Colonic mucosa (tissue), 4 donors: Measurements from ENCODE around the gene KIAA1614. TPM values are rescaled to one million over a fixed set of nuclear protein-coding genes. Genes with fewer than 3 reads are reported as not detected.

Source experiments
- DNase-seq: peaks from one replicate; pipeline ENCODE4 v3.0.0-alpha.2; 2020
- H3K27ac ChIP-seq: fragments of 200-600 bp; one replicate; pipeline ENCODE4 v1.8.0; 2021
- H3K27me3 ChIP-seq: fragments of 200-600 bp; one replicate; pipeline ENCODE4 v1.8.0; 2021
- H3K36me3 ChIP-seq: fragments of 200-600 bp; one replicate; pipeline ENCODE4 v1.8.0; 2021
- H3K4me1 ChIP-seq: fragments of 200-600 bp; one replicate; pipeline ENCODE4 v1.8.0; 2021; ENCODE audit warnings: mild to moderate bottlenecking
- H3K4me3 ChIP-seq: fragments of 200-600 bp; one replicate; pipeline ENCODE4 v1.8.0; 2021
- H3K9ac ChIP-seq, 2 donors: one replicate each; pipeline ENCODE4 v1.7.0; 2013; ENCODE audit warnings: control low read depth in 2 of 2, low read depth in 2 of 2, low read length in 2 of 2
- H3K9me3 ChIP-seq: fragments of 200-600 bp; one replicate; pipeline ENCODE4 v1.8.0; 2021
- CTCF ChIP-seq: fragments of 200-600 bp; IDR thresholded peaks from one replicate; pipeline ENCODE4 v1.8.0; 2022; ENCODE audit warnings: antibody characterized with exemption, mild to moderate bottlenecking
- intact Hi-C: fragments of 100-400 bp; cut with DNase I; formaldehyde crosslinking; loops from one replicate; pipeline ENCODE4 v1.14.1; 2022
- total RNA-seq, 2 donors: library from RNA; stranded (reverse); fragmentation: NEBNext Ultra II Directional in 1 of 2; extraction: Animal tissue kit (Norgen Biotek cat#: 25700) in 1 of 2; gene quantifications; one replicate each; pipeline ENCODE4 v1.2.1, GENCODE V29; 2021
- donor health status: healthy.
- donor health status: DM: no; HTN: no; CAD: no.
- donor health status: DM: no; HTN: no; CAD: no.

KIAA1614 gene
- total RNA-seq, 2 donors from 2014 or later, result 0.74 to 2.1 TPM

- Histone ChIP-seq H3K27me3 (no peaks in the 10 kb centered on the region), H3K9ac (no peak overlapping the region), H3K4me3 (no peak overlapping the region), H3K4me1 (no peaks in the 10 kb centered on the region), H3K36me3 (no peaks in the 10 kb centered on the region), H3K27ac (no peak overlapping the region), H3K9me3 (no peaks in the 10 kb centered on the region)
- no peak for DNase-seq
- intact Hi-C loops, result no loop called here
- TF ChIP-seq CTCF, result no peak
Observed at GRCh38 chr1:180886338-180886737, 26.4 kb upstream of the KIAA1614 start.

GRCh38 chr1:180887841-180888240 lies 24.9 kb upstream of the KIAA1614 start:
- no peak overlapping the region for H3K9ac ChIP-seq
- intact Hi-C loops, result no loop called here
- no peak overlapping the region for H3K4me3 ChIP-seq
- H3K27me3 ChIP-seq, result no peaks in the 10 kb centered on the region
- H3K36me3 ChIP-seq, result no peaks in the 10 kb centered on the region
- H3K9me3 ChIP-seq, result no peaks in the 10 kb centered on the region
- H3K4me1 ChIP-seq, result no peaks in the 10 kb centered on the region
- no peak for DNase-seq
- TF ChIP-seq CTCF, result no peak
- H3K27ac ChIP-seq, result no peak overlapping the region

- no peak for DNase-seq
- intact Hi-C loops, result no loop called here
- Histone ChIP-seq H3K9me3 (no peaks in the 10 kb centered on the region), H3K27me3 (no peaks in the 10 kb centered on the region), H3K36me3 (no peaks in the 10 kb centered on the region), H3K27ac (no peak overlapping the region), H3K9ac (no peak overlapping the region), H3K4me1 (no peaks in the 10 kb centered on the region), H3K4me3 (no peak overlapping the region)
- no peak for TF ChIP-seq CTCF
Observed at GRCh38 chr1:180888870-180889269, 23.8 kb upstream of the KIAA1614 start.

- H3K4me1 ChIP-seq, result no peaks in the 10 kb centered on the region
- H3K36me3 ChIP-seq, result no peaks in the 10 kb centered on the region
- no peaks in the 10 kb centered on the region for H3K9me3 ChIP-seq
- intact Hi-C loops, result no loop called here
- H3K27ac ChIP-seq, result no peak overlapping the region
- no peak overlapping the region for H3K4me3 ChIP-seq
- H3K27me3 ChIP-seq, result no peaks in the 10 kb centered on the region
- no peak for TF ChIP-seq CTCF
- no peak for DNase-seq
- no peak overlapping the region for H3K9ac ChIP-seq
Observed at GRCh38 chr1:180889325-180889724, 23.4 kb upstream of the KIAA1614 start.

- Histone ChIP-seq H3K9ac (no peak overlapping the region), H3K27ac (no peak overlapping the region), H3K4me1 (no peaks in the 10 kb centered on the region), H3K9me3 (no peaks in the 10 kb centered on the region), H3K4me3 (no peak overlapping the region), H3K36me3 (no peaks in the 10 kb centered on the region), H3K27me3 (no peaks in the 10 kb centered on the region)
- intact Hi-C loops, result no loop called here
- DNase-seq, result no peak
- TF ChIP-seq CTCF, result no peak
Observed at GRCh38 chr1:180892272-180892671, 20.4 kb upstream of the KIAA1614 start.

- H3K9me3 ChIP-seq, result no peaks in the 10 kb centered on the region
- no peaks in the 10 kb centered on the region for H3K36me3 ChIP-seq
- DNase-seq, result no peak
- no peak overlapping the region for H3K9ac ChIP-seq
- intact Hi-C loops, result no loop called here
- H3K4me1 ChIP-seq, result no peaks in the 10 kb centered on the region
- TF ChIP-seq CTCF, result no peak
- no peaks in the 10 kb centered on the region for H3K27me3 ChIP-seq
- H3K4me3 ChIP-seq, result no peak overlapping the region
- no peak overlapping the region for H3K27ac ChIP-seq
Observed at GRCh38 chr1:180892675-180893074, 20.0 kb upstream of the KIAA1614 start.
